Naive thymus-derived CD4-positive, alpha-beta T cell (primary cell): ENCODE results near the gene SV2C. TPM values are rescaled to one million over a fixed set of nuclear protein-coding genes. Genes with fewer than 3 reads are reported as not detected.

Source experiments
- ATAC-seq: fragments of 150-1000 bp; cut with Tn5 transposase; 2 replicates; pipeline ENCODE4 v1.10.0; 2021; ENCODE audit warnings: mild to moderate bottlenecking, moderate library complexity
- CTCF ChIA-PET: fragments of 350-600 bp; sonication (Branson Sonifier 250); formaldehyde crosslinking; loops from one replicate; lab custom pipeline; 2021; ENCODE audit warnings: antibody characterized with exemption; lab: Charles Lee
- POLR2A ChIA-PET: fragments of 350-600 bp; sonication (Branson Sonifier 250); formaldehyde crosslinking; loops from one replicate; lab custom pipeline; 2021; ENCODE audit warnings: antibody characterized with exemption, inconsistent platforms; lab: Charles Lee
- DNase-seq, 9 donors: peaks; one replicate each; pipeline versions ENCODE4 v3.0.0 to v3.0.0-alpha.2; 2020 to 2022; ENCODE audit warnings: mixed read lengths in 1 of 9
- H3K27ac ChIP-seq: one replicate; pipeline ENCODE4 v1.7.0; 2013; ENCODE audit warnings: mild to moderate bottlenecking, low read depth, low read length, moderate library complexity
- H3K27me3 ChIP-seq, 2 donors: one replicate each; pipeline ENCODE4 v1.7.0; 2013; ENCODE audit warnings: low read length in 2 of 2, mild to moderate bottlenecking in 2 of 2, moderate library complexity in 2 of 2; ENCODE audit not compliant: control insufficient read depth in 2 of 2, insufficient read depth in 2 of 2
- H3K36me3 ChIP-seq, 3 experiments: 1 replicate in 2 of 3; 2 replicates in 1 of 3; pipeline ENCODE4 v1.7.0; 2013; ENCODE audit warnings: low read length in 3 of 3, mild to moderate bottlenecking in 3 of 3, moderate library complexity in 1 of 3; ENCODE audit not compliant: insufficient read depth in 3 of 3, control insufficient read depth in 2 of 3
- H3K4me1 ChIP-seq, 2 donors: one replicate each; pipeline ENCODE4 v1.7.0; 2013; ENCODE audit warnings: low read length in 2 of 2, mild to moderate bottlenecking in 2 of 2, moderate library complexity in 1 of 2; ENCODE audit not compliant: control insufficient read depth in 2 of 2, insufficient read depth in 2 of 2
- H3K4me3 ChIP-seq: 2 replicates; pipeline ENCODE4 v1.7.0; 2013; ENCODE audit warnings: mild to moderate bottlenecking, low read length
- H3K9me3 ChIP-seq, 3 experiments: 1 replicate in 2 of 3; 2 replicates in 1 of 3; pipeline ENCODE4 v1.7.0; 2013; ENCODE audit warnings: low read length in 3 of 3; ENCODE audit not compliant: control insufficient read depth in 2 of 3
- H3K27ac Mint-ChIP-seq, 9 donors: one replicate each; pipeline ENCODE4 v1.8.0; 2020 to 2022; ENCODE audit warnings: mixed read lengths in 9 of 9, mild to moderate bottlenecking in 8 of 9, moderate library complexity in 5 of 9, inconsistent platforms in 2 of 9
- H3K27me3 Mint-ChIP-seq, 5 donors: one replicate each; pipeline ENCODE4 v1.8.0; 2021 to 2022; ENCODE audit warnings: mixed read lengths in 5 of 5, mild to moderate bottlenecking in 1 of 5
- H3K36me3 Mint-ChIP-seq, 5 donors: one replicate each; pipeline ENCODE4 v1.8.0; 2020 to 2022; ENCODE audit warnings: mixed read lengths in 5 of 5, mild to moderate bottlenecking in 3 of 5, inconsistent platforms in 1 of 5
- H3K4me1 Mint-ChIP-seq, 7 donors: one replicate each; pipeline ENCODE4 v1.8.0; 2020 to 2022; ENCODE audit warnings: mixed read lengths in 7 of 7, mild to moderate bottlenecking in 3 of 7, inconsistent platforms in 1 of 7
- H3K4me3 Mint-ChIP-seq, 10 donors: one replicate each; pipeline ENCODE4 v1.8.0; 2020 to 2022; ENCODE audit warnings: mild to moderate bottlenecking in 10 of 10, mixed read lengths in 10 of 10, moderate library complexity in 6 of 10, inconsistent platforms in 2 of 10
- H3K9me3 Mint-ChIP-seq, 11 donors: one replicate each; pipeline ENCODE4 v1.8.0; 2020 to 2022; ENCODE audit warnings: mixed read lengths in 11 of 11, mild to moderate bottlenecking in 4 of 11, inconsistent platforms in 1 of 11, moderate library complexity in 1 of 11
- intact Hi-C, 2 donors: fragments of 100-400 bp; cut with micrococcal nuclease; formaldehyde crosslinking; loops; one replicate each; pipeline ENCODE4 v1.15.1; 2023
- polyA plus RNA-seq, 2 donors: library from polyadenylated mRNA; unstranded; fragments of 300-500 nt; fragmentation: Illumina TruSeq; gene quantifications; one replicate each; pipeline ENCODE4 v1.2.3, GENCODE V29; 2021
- total RNA-seq, 6 experiments: library from RNA in 5 of 6; stranded (reverse) in 5 of 6; gene quantifications; 1 replicate in 5 of 6; 2 replicates in 1 of 6; pipeline ENCODE4 v1.2.3 and lab custom pipeline; 2021 to 2026

The SV2C gene
- total and polyA plus RNA-seq, 7 experiments from 2014 or later: not detected

DNA sequence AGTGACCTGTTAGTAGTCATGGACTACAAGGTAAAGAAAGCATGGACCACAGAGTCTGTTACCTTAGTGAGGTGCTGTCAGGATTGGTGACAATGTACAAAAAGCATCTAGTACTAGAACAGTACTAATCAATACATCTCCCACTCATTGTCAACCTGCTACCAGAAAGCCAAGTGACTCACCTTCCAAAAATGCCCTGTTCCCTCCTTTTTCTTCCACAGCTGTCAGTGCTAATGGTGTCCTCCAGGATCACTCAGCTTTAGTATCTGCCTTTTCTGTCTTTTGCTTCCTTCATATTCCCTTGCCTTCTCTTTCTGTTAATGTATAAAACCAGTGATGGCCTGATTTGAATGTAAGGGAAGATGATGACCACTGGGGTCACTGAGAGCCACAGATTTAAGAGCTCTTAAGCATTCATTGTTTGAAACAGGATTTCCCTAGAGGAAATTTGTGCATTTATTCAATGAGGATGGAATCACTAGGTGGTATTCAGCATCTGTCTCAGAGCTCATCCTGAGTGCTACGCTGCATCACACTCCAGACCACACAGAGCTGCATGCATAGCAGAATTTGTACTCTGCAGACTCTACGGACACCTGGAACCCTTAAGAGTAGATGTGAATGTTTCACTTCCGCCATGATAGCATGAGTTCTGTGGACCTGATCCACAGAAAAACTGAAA lies 71.0 kb downstream of the SV2C start:
- H3K4me1 Mint-ChIP-seq: no peaks in the 10 kb centered on the region
- peaks cover 0 to 7% (median 0%) of the 10 kb centered on the region in 5 donors for H3K36me3 Mint-ChIP-seq
- Histone ChIP-seq H3K9me3 (no peaks in the 10 kb centered on the region), H3K4me1 (no peaks in the 10 kb centered on the region), H3K36me3 (no peaks in the 10 kb centered on the region), H3K27ac (no peak overlapping the region), H3K4me3 (no peak overlapping the region), H3K27me3 (no peaks in the 10 kb centered on the region)
- no peak for DNase-seq
- H3K4me3 Mint-ChIP-seq: no peak overlapping the region
- no peak overlapping the region for H3K27ac Mint-ChIP-seq
- intact Hi-C loops: no loop called here
- peaks cover 0 to 27% (median 13%) of the 10 kb centered on the region in 11 donors for H3K9me3 Mint-ChIP-seq
- ChIA-PET CTCF (interaction anchor here (1.0 kb wide), 1 partner anchor 22 kb away, joined by 3 read pairs; no protein-coding TSS in a partner anchor), POLR2A (no interaction called here)
- no peak for ATAC-seq
- H3K27me3 Mint-ChIP-seq: peaks cover 20 to 46% (median 29%) of the 10 kb centered on the region in 5 donors

DNA sequence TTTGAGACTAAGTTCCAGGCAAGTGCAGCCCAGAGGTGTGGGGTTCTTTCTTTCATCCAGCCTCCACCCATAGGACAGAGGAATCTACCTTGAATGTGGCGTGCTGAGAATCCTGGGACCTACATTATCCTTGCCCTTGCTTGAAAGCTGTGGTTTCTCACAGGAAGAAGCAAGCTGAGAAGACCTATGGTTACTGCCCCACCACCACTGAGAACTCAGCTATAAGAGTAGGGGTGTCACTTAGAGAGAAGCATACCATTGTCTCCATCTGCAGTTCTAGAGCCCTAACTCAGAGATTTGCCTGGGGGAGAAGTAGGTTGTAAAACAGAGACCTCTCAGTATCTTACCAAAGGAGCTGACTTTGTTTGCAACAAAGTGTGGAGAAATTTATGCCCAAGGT lies 72.4 kb downstream of the SV2C start:
- H3K4me3 ChIP-seq: no peak overlapping the region
- peaks cover 0 to 7% (median 0%) of the 10 kb centered on the region in 5 donors for H3K36me3 Mint-ChIP-seq
- no peaks in the 10 kb centered on the region for H3K4me1 ChIP-seq
- H3K27me3 ChIP-seq: no peaks in the 10 kb centered on the region
- no peak overlapping the region for H3K4me3 Mint-ChIP-seq
- H3K4me1 Mint-ChIP-seq: no peaks in the 10 kb centered on the region
- H3K9me3 Mint-ChIP-seq: peaks cover 0 to 27% (median 13%) of the 10 kb centered on the region in 11 donors
- ATAC-seq: no peak
- no peaks in the 10 kb centered on the region for H3K9me3 ChIP-seq
- no peak overlapping the region for H3K27ac Mint-ChIP-seq
- peaks cover 20 to 52% (median 29%) of the 10 kb centered on the region in 5 donors for H3K27me3 Mint-ChIP-seq
- intact Hi-C loops: no loop called here
- H3K27ac ChIP-seq: no peak overlapping the region
- ChIA-PET CTCF (interaction anchor here (0.7 kb wide), 1 partner anchor 54 kb away, joined by 3 read pairs; no protein-coding TSS in a partner anchor), POLR2A (no interaction called here)
- DNase-seq: no peak
- H3K36me3 ChIP-seq: no peaks in the 10 kb centered on the region

GRCh38 chr5:76162335-76162734 lies 79.2 kb downstream of the SV2C start:
- H3K27me3 Mint-ChIP-seq: peaks cover 6 to 48% (median 17%) of the 10 kb centered on the region in 5 donors
- H3K27ac Mint-ChIP-seq: no peak overlapping the region
- ChIA-PET CTCF (no interaction called here), POLR2A (no interaction called here)
- H3K36me3 Mint-ChIP-seq: peaks cover 0 to 3% (median 0%) of the 10 kb centered on the region in 5 donors
- ATAC-seq (no peak), DNase-seq (no peak)
- no peaks in the 10 kb centered on the region for H3K36me3 ChIP-seq
- no peak overlapping the region for H3K4me3 ChIP-seq
- H3K9me3 Mint-ChIP-seq: peaks cover 0 to 18% (median 4%) of the 10 kb centered on the region in 11 donors
- no peaks in the 10 kb centered on the region for H3K4me1 Mint-ChIP-seq
- no peak overlapping the region for H3K27ac ChIP-seq
- intact Hi-C loops: no loop called here
- H3K4me3 Mint-ChIP-seq: no peak overlapping the region
- H3K4me1 ChIP-seq: no peaks in the 10 kb centered on the region
- H3K27me3 ChIP-seq: no peaks in the 10 kb centered on the region
- no peaks in the 10 kb centered on the region for H3K9me3 ChIP-seq

GRCh38 chr5:76163111-76163628 lies 80.0 kb downstream of the SV2C start:
- intact Hi-C loops: no loop called here
- ATAC-seq: no peak
- CTCF ChIA-PET: interaction anchor here (1.6 kb wide), 1 partner anchor 12 kb away, joined by 9 read pairs; no protein-coding TSS in a partner anchor
- Histone ChIP-seq H3K27me3 (no peaks in the 10 kb centered on the region), H3K4me1 (no peaks in the 10 kb centered on the region), H3K4me3 (no peak overlapping the region), H3K36me3 (no peaks in the 10 kb centered on the region), H3K9me3 (no peaks in the 10 kb centered on the region), H3K27ac (no peak overlapping the region)
- DNase-seq: no peak
- Mint-ChIP-seq H3K27me3 (peaks cover 8 to 51% (median 18%) of the 10 kb centered on the region in 5 donors), H3K4me1 (no peaks in the 10 kb centered on the region), H3K36me3 (peaks cover 0 to 3% (median 0%) of the 10 kb centered on the region in 5 donors), H3K9me3 (peaks cover 0 to 14% (median 4%) of the 10 kb centered on the region in 11 donors), H3K27ac (no peak overlapping the region), H3K4me3 (no peak overlapping the region)
- POLR2A ChIA-PET: no interaction called here

GRCh38 chr5:76165029-76165428 lies 81.8 kb downstream of the SV2C start:
- peaks cover 14 to 47% (median 19%) of the 10 kb centered on the region in 5 donors for H3K27me3 Mint-ChIP-seq
- peaks cover 0 to 10% (median 4%) of the 10 kb centered on the region in 11 donors for H3K9me3 Mint-ChIP-seq
- H3K4me3 Mint-ChIP-seq: no peak overlapping the region
- no peak overlapping the region for H3K4me3 ChIP-seq
- POLR2A ChIA-PET: no interaction called here
- no peak for DNase-seq
- no peak overlapping the region for H3K27ac ChIP-seq
- H3K27me3 ChIP-seq: no peaks in the 10 kb centered on the region
- no peak for ATAC-seq
- H3K9me3 ChIP-seq: no peaks in the 10 kb centered on the region
- no peaks in the 10 kb centered on the region for H3K4me1 Mint-ChIP-seq
- peaks cover 0 to 3% (median 0%) of the 10 kb centered on the region in 5 donors for H3K36me3 Mint-ChIP-seq
- H3K27ac Mint-ChIP-seq: no peak overlapping the region
- intact Hi-C loops: no loop called here
- no peaks in the 10 kb centered on the region for H3K4me1 ChIP-seq
- CTCF ChIA-PET: interaction anchor here (1.6 kb wide), 1 partner anchor 10 kb away, joined by 9 read pairs; no protein-coding TSS in a partner anchor
- no peaks in the 10 kb centered on the region for H3K36me3 ChIP-seq

DNA sequence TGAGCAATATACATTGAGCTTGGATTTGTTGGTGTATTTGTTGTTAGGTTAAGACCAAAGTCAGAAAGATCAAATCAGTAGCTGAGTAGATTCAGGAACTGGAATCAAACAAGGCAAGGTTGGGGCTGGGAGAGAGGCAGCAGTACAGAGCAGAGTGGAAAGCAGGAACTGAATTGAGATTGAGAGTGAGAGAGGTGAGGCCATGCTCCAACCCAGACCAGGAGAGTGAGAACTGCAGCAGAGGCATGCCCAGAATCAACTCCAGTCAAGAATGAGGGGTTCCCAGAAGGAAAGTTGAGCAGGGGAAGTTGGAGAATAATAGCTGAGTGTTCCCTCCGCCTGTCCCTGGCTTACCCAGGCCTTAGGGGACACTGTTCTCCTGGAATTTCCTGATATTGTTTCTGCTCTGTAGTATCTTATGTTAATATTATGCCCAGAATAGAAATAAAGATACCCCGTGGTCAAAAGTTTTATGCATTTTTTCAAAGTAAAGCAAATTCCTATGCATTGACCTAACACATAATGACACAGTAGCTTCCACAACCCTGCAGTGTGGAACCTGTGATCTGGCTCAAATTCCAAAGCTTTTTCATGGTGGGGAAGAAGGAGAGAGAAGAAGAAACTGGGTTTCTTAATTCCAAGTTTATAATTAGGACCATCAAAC lies 82.7 kb downstream of the SV2C start:
- no peak for ATAC-seq
- ChIA-PET POLR2A (no interaction called here), CTCF (interaction anchor here (0.6 to 2.3 kb wide), 3 partner anchors 8 to 16 kb away, joined by 3 to 11 read pairs (median 3); no protein-coding TSS in a partner anchor)
- Mint-ChIP-seq H3K4me3 (no peak overlapping the region), H3K36me3 (peaks cover 0 to 3% (median 0%) of the 10 kb centered on the region in 5 donors), H3K9me3 (peaks cover 0 to 10% (median 4%) of the 10 kb centered on the region in 11 donors), H3K4me1 (no peaks in the 10 kb centered on the region), H3K27ac (no peak overlapping the region), H3K27me3 (peaks cover 14 to 44% (median 19%) of the 10 kb centered on the region in 5 donors)
- intact Hi-C loops: no loop called here
- Histone ChIP-seq H3K4me3 (no peak overlapping the region), H3K4me1 (no peaks in the 10 kb centered on the region), H3K36me3 (no peaks in the 10 kb centered on the region), H3K27ac (no peak overlapping the region), H3K27me3 (no peaks in the 10 kb centered on the region), H3K9me3 (no peaks in the 10 kb centered on the region)
- no peak for DNase-seq
